ENCODE results near the gene IMPG2. TPM values are rescaled to one million over a fixed set of nuclear protein-coding genes. Genes with fewer than 3 reads are reported as not detected.

The IMPG2 gene
- total RNA-seq, 1 experiment from 2014 or later: under 0.01 TPM

DNA sequence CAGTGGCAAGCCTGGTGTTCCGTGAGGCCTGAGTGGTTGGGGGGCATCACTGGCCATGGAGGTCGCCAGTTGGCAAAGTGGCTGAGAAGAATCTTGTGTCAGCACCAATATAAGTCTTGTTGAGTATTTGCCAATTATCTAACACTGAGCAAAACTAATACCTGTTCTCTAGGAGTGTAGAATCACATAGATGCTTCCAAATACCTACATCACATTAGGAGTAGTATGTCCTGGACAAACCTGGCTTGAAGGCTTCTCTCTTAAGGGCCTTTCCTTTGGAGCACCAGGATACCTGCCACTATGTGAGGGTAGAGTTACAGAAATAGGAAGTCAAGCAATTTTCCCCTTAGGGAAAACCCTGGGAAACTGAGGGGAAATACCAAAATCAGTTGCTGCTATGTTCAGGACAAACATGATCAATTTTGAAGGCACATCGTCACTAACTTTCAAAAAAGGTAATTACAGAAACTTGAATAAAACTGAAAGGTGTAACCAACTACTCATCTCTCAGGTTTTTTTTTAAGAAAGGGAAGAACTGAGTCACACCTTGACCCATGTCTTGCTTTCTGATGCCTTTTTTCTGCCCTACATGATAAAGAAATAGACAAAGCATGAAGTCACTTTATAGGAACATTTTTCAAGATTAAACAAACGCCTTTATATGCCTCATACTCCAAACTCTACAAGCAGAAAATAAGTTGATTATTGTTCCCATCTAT is 100.4 kb downstream of the IMPG2 start:
- H3K9me3 ChIP-seq: 0 out of 2 replicates have a peak, but pooled peaks cover 2% of the 10 kb centered on the region
- no peaks in the 10 kb centered on the region for H3K27me3 ChIP-seq
- no peaks in the 10 kb centered on the region for H3K36me3 ChIP-seq
- H3K4me3 ChIP-seq: no peak overlapping the region
- DNase-seq: no peak

DNA sequence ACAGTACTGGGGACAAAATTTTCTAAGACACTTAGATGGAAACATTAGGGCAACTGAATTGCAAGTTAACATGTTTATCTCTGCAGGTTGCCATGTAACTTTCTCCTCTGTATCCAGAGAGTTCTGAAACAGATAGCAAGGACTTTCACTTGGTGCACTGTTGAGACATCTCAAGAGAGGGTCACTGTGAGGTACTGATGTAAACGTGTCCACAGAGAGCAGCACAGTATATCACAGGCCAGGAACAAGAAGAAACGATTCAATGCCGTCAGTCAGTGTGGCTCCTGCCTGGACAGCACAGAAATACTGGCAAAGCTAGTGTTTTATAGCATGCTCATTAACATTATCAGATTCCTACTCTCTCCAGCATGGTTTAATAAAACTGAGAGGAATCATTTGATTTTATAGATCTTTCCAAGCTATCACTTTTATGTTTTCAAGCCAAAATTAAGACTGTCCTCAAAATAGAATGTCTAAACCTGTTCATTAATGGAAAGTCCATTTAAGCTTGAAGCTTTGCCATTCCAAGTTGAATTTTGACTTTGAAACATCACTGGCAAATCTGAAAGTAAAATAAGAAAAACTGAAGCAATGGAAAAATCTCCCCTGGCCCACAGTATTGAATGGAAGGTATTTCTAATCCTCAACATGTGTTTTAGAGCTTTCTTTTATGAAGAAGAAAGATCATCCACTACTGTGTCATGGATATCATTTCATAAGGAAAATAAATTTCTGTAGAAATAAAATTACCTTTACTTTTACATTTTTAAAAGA is 102.7 kb downstream of the IMPG2 start:
- Histone ChIP-seq H3K36me3 (no peaks in the 10 kb centered on the region), H3K9me3 (peaks cover 5% of the 10 kb centered on the region; the same call in 1 of the 2 replicates), H3K4me3 (no peak overlapping the region), H3K27me3 (no peaks in the 10 kb centered on the region; the same call in 1 of the 2 replicates)
- DNase-seq: no peak

DNA sequence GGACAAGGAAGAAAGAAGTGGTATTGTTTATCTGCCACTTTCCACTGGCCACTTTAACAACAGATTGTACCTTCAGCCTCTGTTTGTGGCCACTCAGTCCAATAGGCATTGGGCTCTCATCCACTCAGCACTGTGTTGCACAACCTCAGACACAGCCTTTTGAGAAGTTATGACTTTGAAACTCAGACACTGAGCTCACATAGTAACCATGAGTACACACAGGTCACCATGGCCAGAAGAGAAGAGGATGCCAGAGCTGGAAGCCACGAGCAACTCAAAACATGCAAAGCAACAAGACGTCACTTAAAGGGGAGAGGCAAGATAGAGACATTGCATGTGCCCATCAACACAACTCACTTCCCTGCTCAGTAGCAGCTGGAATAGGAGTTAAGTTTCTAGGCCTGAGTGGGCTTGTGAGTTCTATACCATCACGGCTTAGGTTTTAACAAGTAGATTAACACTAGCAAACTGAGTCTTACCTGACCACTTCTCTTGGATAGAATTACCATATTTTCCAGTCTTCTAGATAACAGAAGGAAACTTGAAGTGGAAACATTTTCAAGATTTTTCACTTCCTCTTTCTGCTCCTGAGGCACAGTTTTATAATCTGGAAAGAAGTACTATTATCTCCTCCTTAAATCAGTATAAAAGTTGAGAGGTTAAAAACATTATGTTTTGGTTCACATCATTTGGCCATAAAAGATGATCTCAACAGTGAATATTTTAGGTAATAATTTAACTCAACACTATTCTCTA is 103.5 kb downstream of the IMPG2 start:
- no peak for DNase-seq
- Histone ChIP-seq H3K4me3 (no peak overlapping the region), H3K9me3 (peaks cover 5% of the 10 kb centered on the region; the same call in 1 of the 2 replicates), H3K27me3 (no peaks in the 10 kb centered on the region; the same call in 1 of the 2 replicates), H3K36me3 (no peaks in the 10 kb centered on the region)

DNA sequence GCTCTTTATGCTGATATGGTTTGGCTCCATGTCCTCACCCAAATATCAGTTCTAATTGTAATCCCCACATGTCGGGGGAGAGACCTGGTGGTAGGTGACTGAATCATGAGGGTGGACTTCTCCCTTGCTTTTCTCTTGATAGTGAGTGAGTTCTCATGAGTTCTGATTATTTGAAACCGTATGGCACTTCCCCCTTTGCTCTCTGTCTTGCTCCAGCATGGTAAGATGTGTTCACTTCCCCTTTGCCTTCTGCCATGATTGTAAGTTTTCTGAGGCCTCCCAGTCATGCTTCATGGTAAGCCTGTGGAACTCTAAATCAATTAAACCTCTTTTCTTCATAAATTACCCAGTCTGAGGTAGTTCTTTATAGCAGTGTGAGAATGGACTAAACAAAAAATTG is 107.6 kb downstream of the IMPG2 start:
- H3K27me3 ChIP-seq: peaks cover 2% of the 10 kb centered on the region; the same call in 1 of the 2 replicates
- no peak for DNase-seq
- H3K9me3 ChIP-seq: peaks cover 6% of the 10 kb centered on the region; the same call in 1 of the 2 replicates
- H3K36me3 ChIP-seq: no peaks in the 10 kb centered on the region
- no peak overlapping the region for H3K4me3 ChIP-seq

DNA sequence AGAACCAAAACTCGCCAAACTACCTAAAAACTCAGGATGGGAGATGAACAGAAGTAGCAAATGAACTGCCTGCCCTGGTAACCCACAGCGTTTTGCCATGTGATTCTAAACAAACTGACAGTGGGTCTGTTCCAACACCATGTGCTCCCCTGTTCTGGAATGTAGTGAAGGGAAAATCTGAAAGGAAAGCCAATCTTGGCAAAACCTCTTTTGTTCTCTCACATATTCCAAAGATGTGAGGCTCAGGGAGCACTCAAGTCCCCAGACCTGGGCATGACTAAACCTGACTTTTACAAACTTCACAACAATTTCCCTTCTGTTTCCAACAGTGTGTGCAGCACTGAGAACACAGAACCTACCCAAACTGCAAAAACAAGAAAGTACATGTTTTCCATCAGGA is 116.1 kb downstream of the IMPG2 start:
- Histone ChIP-seq H3K36me3 (no peaks in the 10 kb centered on the region), H3K27me3 (0 out of 2 replicates have a peak, but pooled peaks cover 2% of the 10 kb centered on the region), H3K9me3 (0 out of 2 replicates have a peak, but pooled peaks cover 2% of the 10 kb centered on the region), H3K4me3 (no peak overlapping the region)
- DNase-seq: no peak

DNA sequence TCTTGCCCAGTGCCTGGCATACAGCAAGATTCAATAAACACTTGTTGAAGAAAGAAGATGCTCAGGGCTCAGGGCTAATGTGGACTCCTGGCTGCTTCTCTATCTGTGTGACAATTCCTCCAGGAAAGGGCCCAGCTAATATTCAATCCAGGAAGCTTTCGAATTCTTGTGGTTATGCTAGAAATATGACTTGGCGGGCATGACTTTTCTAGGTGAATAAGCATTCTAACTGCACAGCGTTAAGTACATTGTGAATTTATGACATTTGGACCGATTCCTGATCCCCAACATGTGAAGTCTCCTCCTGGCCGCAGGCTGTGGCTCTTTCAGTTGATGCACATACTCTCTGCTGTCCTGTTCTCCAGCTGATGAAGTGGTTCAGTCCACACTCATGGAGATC is 117.0 kb downstream of the IMPG2 start:
- H3K4me3 ChIP-seq: no peak overlapping the region
- no peaks in the 10 kb centered on the region for H3K36me3 ChIP-seq
- DNase-seq: no peak
- no peaks in the 10 kb centered on the region for H3K9me3 ChIP-seq
- H3K27me3 ChIP-seq: no peaks in the 10 kb centered on the region

DNA sequence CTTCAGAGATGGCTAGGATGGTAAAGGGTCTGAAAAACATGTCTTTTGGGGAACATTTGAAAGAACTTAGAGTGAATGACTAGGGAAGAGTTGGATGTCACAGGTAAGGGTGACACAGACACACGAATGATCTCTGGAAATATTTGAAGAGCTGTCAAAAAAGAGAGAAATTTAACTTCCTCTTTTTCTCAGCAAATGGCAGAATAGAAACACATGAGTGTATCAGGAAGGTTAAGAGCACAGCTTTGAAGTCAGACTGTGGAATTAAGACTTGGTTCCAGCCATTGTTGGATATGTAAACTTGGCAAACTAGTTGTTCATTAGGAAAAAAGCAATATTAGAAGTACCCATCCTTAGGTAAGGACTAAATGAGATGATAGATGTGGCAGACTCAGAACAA is 117.7 kb downstream of the IMPG2 start:
- no peaks in the 10 kb centered on the region for H3K36me3 ChIP-seq
- H3K9me3 ChIP-seq: no peaks in the 10 kb centered on the region
- H3K4me3 ChIP-seq: no peak overlapping the region
- DNase-seq: no peak
- no peaks in the 10 kb centered on the region for H3K27me3 ChIP-seq

DNA sequence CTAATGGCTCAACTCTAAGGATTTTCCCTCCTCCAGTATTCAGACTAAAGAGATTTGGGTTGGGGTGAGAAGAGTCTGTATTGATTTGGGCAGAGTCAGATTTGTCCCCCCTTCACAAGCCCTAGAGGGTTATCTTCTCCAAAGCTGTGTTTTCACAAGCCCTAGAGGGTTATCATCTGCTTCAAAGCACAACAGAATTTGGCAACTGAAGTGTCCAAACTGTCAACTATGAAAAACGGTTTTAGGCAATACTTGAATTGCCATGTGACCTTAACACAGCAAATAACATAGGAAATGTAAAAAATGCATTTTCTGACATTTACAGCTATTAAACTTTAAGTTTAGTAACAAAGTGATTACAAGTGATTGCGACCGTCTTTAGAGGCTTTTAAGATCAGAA is 119.9 kb downstream of the IMPG2 start:
- Histone ChIP-seq H3K36me3 (no peaks in the 10 kb centered on the region), H3K27me3 (no peaks in the 10 kb centered on the region), H3K9me3 (no peaks in the 10 kb centered on the region; the same call in 1 of the 2 replicates), H3K4me3 (no peak overlapping the region)
- DNase-seq: no peak

DNA sequence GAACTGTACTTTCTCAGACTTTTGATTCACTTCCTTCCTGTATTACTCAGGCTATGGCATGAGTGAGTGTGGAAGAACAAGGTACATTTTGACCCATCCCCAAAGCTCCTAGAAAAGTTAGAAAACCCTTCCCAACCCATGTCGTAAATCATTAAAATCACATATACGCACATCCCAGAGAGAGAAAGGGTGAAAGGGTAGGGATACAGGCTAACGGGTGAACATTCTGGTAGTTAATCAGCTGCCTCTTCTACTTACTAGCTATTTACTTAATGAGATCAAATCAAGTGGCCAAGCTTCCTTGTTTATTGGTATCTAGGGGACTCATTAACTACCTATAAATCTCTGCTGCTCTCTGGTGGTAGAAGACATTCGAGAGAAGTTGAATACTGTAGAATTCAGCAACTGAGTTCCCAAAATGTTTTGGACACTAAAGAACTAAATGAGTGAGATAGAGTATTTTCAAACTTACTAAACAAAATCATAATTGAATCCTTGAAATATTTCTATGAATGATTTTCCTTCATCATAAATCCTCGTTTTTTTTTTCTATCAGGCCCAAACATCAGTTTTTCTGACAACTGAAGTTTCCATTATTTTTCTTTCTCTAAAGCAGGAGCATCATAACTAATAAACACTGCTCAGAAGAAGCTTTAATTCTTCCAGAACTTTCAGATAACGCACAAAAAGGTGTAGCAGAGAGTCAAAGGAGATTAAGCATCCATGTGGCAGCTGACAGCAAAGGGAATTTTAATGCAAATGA is 124.2 kb downstream of the IMPG2 start:
- DNase-seq: no peak
- H3K27me3 ChIP-seq: no peaks in the 10 kb centered on the region
- H3K36me3 ChIP-seq: 0 out of 2 replicates have a peak, but pooled peaks cover 5% of the 10 kb centered on the region
- H3K4me3 ChIP-seq: no peak overlapping the region
- peaks cover 2% of the 10 kb centered on the region for H3K9me3 ChIP-seq

DNA sequence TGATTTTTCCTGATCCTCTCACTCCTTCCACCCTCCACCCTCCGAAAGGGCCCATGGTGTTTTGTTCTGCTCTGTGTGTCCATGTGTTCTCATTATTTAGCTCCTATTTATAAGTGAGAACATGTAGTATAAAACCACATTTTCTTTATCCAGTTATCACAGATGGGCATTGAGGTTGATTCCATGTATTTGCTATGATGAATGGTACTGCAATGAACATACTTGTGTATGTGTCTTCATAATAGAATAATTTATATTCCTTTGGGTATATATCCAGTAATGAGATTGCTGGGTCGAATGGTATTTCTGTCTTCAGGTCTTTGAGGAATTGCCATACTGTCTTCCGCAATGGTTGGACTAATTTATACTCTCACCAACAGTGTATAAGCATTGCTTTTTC is 126.0 kb downstream of the IMPG2 start:
- Histone ChIP-seq H3K27me3 (no peaks in the 10 kb centered on the region), H3K4me3 (no peak overlapping the region)
- DNase-seq: no peak

DNA sequence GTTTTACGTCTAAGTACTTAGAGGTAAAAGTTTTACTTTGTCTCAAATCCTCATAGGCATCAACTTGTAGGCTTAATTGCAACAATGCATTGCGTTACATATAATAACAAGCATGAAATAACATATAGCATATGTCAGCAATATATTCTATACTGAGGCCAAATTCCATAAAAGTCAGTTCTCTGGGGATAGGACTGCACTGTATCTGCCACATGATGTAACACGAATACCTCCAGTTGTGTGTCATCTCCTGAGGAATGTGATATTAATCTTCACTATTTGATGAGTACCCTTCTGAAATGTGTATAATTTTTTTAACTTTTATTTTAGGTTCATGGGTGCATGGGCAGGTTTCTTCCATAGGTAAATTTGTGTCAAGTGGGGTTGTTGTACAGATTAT is 126.4 kb downstream of the IMPG2 start:
- Histone ChIP-seq H3K9me3 (peaks cover 3% of the 10 kb centered on the region), H3K27me3 (no peaks in the 10 kb centered on the region), H3K4me3 (no peak overlapping the region), H3K36me3 (0 out of 2 replicates have a peak, but pooled peaks cover 5% of the 10 kb centered on the region)
- peak; percentile 14 for DNase-seq

More for the DNA sequence above, 126.0 kb downstream of the IMPG2 start:
- H3K36me3 ChIP-seq: 0 out of 2 replicates have a peak, but pooled peaks cover 5% of the 10 kb centered on the region
- peaks cover 3% of the 10 kb centered on the region for H3K9me3 ChIP-seq

DNA sequence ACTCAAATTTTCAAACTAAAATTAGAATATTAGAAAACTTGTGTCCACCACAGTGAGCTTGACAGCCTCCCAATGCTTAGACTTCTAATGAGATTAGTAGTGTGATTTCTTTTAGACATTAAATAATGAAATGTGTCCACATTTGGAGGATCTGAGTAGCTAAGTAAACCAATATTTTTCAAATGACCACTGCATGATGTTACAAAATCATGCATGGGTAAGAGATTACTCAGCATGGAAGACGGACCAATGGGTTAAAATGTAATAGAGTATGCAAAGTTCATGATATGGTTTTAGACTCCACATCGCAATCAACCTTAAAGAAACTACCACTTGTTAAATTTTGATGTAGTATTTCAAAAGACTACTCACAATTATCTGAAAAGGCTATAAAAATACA is 130.6 kb downstream of the IMPG2 start:
- no peak overlapping the region for H3K4me3 ChIP-seq
- H3K27me3 ChIP-seq: no peaks in the 10 kb centered on the region
- H3K9me3 ChIP-seq: peaks cover 2% of the 10 kb centered on the region
- H3K36me3 ChIP-seq: 0 out of 2 replicates have a peak, but pooled peaks cover 5% of the 10 kb centered on the region
- DNase-seq: no peak

DNA sequence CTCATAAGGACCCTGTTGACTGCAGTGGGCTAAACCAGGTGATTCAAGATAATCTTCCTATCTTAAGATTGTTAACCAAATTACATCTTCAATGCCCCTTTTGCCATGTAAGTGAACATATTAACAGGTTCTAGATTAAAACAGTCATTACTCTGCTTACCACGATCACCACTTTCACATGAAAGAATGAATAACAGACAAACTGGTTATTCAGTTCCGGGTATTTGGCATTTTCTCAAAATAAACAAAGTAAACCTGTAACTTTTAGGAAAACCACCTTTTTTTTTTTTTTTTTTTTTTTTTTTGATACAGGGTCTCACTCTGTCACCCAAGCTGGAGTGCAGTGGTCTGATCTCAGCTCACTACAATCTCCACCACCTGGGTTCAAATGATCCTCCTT is 131.2 kb downstream of the IMPG2 start:
- Histone ChIP-seq H3K36me3 (no peaks in the 10 kb centered on the region), H3K4me3 (no peak overlapping the region), H3K9me3 (peaks cover 2% of the 10 kb centered on the region), H3K27me3 (no peaks in the 10 kb centered on the region)
- DNase-seq: no peak

DNA sequence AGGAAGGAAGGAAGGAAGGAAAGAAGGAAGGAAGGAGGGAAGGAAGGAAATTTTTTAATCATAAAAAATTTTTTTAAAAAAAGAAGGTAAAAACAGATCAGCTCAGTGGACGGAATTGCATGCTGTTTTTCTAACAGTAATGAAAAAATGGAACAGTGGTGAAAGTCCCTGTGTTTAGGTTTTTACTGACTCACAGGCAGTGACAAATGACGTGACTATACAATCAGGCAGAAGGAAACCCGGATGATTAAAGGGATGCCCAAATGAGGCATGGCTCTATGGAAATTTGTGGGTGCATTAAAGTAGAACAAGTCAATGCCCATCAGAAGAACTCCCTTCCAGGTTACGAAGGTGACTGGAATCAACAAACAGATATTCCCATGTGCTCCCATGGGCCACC is 135.0 kb downstream of the IMPG2 start:
- Histone ChIP-seq H3K36me3 (no peaks in the 10 kb centered on the region), H3K27me3 (no peaks in the 10 kb centered on the region), H3K9me3 (no peaks in the 10 kb centered on the region; the same call in 1 of the 2 replicates), H3K4me3 (no peak overlapping the region)
- DNase-seq: no peak

DNA sequence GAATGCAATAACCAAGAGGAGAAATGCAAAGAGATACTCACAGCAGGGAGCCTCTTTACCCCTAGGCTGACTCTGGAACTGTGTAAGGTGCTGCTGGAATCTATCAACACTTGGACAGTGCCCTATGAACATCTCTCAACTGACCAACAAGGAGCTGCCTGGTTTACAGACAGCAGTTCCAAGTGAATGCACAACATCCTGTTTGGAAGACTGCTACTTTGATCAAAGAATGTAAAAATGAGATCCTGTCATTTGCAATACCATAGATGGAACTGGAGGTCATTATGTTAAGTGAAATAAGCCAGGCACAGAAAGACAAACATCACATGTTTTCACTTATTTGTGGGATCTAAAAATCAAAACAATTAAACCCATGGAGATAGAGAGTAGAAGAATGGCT is 136.3 kb downstream of the IMPG2 start:
- Histone ChIP-seq H3K36me3 (no peaks in the 10 kb centered on the region), H3K4me3 (no peak overlapping the region), H3K27me3 (no peaks in the 10 kb centered on the region), H3K9me3 (no peaks in the 10 kb centered on the region; the same call in 1 of the 2 replicates)
- no peak for DNase-seq

DNA sequence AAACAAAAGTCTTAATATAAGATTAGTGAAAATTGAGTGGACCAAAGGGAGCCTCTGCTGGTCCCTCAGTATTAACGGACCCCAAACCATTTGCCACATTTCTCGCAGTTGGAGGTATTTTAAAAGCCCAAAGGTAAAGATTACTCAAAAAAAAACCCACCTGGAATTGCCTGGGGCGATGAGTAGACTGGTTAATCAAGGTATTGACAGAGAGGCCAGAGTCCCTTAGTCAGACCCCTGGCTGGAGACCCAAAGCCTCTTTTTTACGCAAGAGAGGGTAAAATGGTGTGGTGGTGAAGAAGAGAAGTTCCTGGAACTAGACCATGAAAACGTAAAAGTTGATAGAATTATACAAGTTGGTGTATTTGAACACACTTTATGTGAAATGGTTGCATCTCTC is 137.2 kb downstream of the IMPG2 start:
- no peak overlapping the region for H3K4me3 ChIP-seq
- no peaks in the 10 kb centered on the region for H3K36me3 ChIP-seq
- no peaks in the 10 kb centered on the region for H3K27me3 ChIP-seq
- H3K9me3 ChIP-seq: no peaks in the 10 kb centered on the region
- DNase-seq: no peak
